ENCODE data around the gene E2F8.

E2F8 gene

DNA sequence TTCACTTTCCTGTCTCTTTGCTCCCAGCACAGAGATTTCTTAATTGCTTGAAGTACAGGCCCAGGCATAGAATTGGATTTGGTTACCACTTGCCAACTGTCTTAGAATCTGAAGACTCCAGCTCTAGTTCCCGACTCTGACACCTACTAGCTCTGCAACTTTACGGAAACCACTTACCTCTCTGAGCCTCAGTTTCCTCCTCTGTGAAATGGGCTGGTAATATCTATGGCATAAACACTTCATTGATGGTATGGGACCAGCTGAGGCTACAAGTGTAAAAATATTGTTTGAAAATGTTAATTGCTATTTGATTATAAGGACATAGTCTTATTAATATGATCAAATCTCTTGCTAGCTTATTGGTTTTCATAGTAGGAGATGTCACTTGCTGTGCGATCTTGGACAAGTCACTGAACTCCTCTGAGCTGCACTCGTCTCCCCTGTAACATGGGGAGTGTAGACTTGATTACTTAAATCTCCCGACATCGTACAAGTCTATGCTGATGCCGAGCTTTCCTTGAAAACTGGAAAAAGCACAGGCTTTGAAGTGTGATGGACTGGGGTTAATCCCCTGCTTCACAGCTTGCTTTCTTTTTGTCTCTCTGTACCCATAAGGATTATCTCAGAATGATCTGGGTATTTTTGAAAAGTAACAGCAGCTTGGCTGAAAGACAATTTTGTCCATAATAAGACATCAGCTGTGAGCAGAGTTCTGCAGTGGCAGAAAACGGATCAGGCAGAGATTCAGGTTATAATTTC is 11.8 kb upstream of the E2F8 start:
- DNase-seq = no peak

DNA sequence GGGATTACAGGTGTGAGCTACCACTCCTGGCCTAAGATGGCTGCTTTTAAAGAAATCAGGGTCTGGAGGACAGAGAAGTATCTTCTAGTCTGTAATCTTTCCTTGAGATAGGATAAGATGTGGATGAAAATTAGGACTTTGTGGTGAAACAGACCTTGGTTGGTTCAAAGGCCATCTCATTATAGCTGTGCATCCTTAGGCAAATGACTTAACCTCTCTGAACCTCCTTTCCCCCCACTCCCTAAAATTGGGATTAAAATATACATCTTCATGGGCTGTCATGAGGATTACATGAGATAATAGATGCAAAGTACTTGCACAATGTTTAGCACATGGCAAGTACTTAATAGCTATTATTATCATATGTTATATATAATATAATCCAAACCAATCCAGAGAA is 10.8 kb upstream of the E2F8 start:
- DNase-seq = no peak

DNA sequence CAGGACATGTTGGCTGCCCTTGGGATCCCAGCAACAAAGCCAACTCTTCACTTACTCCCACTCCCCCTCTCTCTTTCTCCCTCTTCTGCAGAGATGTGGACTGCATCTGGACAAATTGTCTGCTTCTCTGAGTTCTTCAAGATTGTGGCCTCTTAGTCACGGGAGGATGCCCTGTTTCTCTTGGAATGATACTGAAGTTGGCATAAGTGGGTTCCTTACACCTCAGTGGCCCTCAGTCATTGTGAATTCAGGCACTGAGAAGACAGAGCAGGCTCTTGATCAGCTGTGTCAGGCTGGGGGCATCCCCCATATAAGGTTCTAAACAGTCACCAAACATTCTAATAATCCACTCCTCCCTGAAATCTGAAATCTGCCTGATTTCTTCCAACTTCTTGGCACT is 6.1 kb upstream of the E2F8 start:
- DNase-seq = no peak

DNA sequence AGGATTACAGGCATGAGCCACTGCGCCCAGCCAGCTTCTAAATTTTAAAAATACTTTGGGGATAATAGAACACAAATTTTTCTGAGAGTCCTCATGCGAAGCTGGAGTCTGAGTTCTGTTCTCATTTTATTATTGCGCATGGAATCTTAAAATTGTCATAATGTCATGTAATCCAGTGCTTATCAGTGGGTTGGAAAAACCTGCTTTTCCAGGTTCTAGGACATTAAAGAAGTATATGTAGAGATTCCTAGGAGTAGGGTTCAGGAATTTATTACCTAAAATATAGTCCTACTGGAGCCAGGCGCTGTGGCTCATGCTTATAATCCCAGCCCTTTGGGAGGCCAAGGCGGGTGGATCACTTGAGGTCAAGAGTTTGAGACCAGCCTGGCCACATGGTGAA is 4.6 kb upstream of the E2F8 start:
- no peak for DNase-seq

DNA sequence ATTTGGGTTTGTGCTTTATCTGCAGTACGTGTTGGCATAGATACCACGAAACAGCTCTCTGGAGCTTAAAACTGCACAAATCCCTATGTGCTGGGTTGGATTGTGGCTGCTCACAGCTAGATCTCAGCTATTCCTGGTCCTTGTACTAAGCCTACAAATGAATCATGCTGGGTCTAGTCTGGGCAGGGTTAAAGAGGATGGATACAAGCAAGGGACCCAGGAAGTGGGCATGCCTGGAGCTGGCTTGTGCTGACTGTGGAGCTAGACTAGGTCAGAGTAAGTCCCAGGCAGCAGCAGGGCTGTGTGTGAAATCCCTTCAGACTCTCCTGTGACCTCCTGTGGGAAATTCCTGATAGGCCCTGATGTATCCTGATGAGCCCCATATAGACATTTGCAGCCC is 3.9 kb upstream of the E2F8 start:
- no peak for DNase-seq

DNA sequence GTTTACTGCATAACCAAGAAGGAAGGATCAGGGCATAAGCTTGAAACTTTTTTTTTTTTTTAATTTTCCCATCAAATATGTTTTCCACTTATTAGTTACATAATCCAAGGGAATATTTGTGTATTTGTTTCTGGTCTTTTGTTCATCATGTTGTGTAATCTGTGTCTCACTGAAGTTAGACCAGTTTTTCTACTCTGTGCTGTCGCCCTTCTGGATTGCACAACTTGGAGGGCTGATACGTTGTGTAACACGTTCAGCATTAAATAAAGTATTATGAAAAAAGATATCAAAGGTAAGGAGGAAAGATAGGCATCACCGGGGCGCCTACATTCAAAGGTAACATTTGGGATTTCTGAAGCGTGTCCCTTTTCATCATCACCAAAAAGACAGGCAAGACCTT is 3.3 kb upstream of the E2F8 start:
- DNase-seq = peak; percentile 22 to 49 (median 38)

DNA sequence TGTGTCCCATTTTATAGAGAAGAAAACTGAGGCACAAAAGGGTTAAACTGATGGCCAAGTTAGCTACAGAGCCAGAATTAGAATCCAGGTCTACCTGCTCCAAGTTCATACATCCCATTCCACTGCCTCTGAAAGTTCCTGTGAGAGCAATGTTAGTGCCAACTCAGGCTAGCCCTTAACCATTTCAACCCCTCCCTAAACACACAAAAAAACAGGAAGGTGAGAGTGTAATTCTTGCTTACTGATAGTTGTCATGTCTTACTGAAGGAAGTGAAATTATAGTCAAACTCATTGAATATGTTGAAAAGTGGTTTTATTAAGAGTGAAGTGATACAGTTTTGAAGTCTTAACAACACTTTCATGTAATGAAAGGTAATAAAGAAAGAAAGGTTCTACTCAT is 2.9 kb upstream of the E2F8 start:
- DNase-seq = peak in 3 of 4 experiments; percentile 14 to 48 (median 26)

DNA sequence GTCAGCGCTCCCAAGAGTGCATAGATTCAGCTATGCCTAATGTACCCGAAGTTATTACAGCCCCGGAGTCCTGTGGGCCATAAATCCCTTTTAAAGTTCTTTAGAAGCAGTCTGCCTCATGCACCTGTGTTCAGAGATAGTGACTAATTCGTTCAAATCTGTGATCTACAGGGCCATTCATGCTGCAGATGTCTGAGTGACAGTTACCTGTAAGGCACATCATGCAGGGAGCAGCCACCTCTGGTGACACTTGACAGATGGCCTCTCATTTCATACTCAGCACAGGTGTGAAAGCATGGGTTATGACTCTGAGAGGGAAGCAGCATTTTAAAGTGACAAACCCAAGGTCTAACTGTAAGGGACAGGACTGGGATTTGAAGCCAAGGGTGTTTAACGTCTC is 2.4 kb upstream of the E2F8 start:
- DNase-seq = no peak

- peak in 3 of 4 experiments; percentile 16 to 42 (median 16) for DNase-seq
Measured at GRCh38 chr11:19242179-19242932, 1.6 kb upstream of the E2F8 start.

DNA sequence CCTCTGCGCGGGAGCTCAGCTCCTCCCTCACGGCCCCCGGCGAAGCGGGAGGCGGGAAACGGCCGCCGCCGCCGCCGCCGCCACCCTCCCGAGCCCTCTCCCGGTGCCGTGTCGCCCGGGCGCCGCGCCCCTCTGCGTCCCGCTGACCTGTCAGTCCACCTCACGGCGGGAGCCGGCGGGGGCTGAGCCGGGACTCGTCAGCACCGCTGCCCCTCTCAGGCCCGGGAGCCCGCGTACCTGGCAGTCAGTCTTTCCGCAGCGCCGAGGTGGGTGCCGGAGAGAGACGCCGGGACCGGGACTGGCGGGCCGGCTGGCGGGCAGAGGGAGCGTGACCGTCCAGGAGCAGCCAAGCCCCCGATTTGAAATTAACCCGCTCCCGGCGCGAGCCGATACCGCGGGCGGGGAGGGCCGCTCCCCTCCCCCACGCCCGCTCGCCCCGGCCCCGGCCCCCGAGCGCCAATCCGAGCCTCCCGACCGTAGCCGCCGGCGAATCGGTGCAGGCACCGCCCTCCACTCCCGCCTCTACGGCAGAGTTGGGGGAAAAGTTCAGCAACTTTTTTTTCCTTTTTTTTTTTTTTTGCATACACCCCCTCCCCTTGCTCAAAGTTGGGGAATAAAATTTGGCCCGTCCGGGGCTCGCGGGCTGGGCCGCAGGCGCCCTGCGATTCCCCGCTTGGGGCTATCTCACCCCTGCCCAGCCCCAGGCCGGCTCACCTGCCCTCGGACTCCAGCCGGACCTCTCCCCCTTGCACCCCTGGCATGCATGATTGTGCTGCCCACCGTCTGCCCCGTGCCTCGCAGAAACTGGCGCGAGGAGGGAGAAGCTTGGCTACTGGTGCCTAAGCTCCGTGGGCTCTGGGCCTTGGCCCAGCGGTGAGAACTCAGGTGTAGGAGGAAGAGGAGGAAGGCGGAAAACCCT is 774 bp upstream of the E2F8 start:
- peak; percentile 17 to 63 (median 36) for DNase-seq

DNA sequence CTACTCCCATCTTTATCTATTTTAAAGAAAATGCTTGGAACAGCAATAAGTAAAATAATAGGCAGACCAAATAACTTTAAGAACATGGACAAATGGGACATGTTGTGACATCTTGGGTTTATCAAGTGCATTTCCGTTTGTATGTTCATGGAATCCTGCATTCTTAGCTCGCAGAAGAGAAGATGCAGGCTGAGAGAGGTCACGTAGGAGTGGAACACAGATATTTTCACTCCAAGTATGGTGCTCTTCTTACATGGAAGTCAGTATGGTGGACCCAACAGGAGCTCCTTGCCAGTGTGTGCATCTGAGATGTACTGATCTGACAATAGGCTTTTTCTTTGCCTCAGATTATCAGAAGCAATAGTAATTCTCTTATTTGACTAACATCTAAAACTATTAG is 1.7 kb downstream of the E2F8 start:
- no peak for DNase-seq

DNA sequence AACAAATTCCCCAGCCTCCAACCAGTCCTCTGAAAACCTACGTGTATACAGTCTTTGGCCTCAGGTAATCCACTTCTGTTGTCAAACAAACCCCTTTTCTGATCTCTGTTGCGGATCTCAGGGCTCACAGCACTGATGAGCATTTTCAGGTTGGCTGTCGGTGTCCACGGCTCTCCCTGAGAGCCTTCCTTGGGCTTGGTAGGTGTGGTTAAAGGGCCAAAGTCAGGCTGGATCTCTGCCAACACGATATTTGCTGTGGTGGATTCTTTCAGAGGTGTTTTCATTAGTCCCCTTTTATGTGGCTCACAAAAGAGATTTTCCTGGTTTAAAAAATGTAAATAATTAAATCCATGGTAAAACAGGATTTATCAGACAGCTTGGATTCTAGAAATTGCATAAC is 2.9 kb downstream of the E2F8 start:
- no peak for DNase-seq

DNA sequence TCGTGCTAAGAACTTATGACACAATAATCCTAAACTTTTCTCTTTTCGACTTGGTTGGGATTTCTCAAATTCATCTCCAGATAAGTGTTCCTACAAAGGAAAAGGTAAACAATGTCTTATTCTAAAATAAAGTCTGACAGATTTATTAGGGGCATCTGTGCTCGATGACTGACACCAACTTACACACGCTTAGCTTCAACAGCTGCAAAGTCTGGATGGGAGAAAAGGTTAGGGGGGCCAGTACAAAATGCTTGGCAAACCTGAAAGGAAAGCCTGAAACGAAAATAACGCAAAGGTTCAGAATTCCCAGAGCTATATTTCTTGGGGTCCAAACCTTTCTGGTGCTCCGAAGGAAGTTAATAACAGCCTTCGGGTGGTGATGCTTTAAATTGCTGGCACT is 3.4 kb downstream of the E2F8 start:
- DNase-seq = no peak

- no peak for DNase-seq
Measured at GRCh38 chr11:19234231-19234817, 6.4 kb downstream of the E2F8 start.

- DNase-seq = no peak
Measured at GRCh38 chr11:19232910-19233503, 7.7 kb downstream of the E2F8 start.

DNA sequence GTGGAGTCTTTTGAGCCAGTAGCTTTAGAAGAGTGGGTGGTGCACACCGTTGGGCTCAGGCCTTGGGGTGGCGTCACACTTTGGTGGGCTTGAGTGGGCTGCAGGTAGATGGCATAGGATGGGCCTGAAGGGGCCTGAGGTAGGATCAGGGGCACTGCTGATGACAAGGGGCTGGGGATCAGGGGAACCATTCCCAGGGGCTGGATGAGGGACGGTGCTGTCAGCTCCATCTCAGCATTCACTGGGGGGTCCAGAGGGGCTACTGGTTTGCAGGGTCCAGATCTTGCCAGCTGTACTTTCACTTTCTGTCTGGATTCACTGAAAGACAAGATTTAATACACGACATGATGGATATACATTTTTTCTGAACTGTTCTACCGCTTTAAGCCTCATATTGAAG is 11.1 kb downstream of the E2F8 start:
- DNase-seq = no peak

DNA sequence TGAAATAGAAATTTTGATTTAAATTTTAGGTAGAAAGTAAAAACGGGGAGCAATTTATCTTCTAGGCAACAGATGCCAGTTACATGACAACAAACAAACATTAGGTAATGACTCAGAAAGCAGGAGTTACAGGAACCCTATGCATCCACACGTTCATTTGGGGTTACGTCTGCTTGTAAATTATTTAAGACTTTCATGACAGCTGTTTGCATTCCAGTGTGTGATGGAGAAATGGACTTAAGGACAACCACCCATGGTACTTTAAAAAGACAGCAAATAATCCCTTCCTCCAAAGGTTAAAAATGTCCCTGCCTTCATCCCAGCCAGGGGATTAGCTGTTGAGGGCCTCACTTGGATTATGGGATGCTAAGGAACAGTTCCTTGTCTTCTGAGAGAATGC is 11.8 kb downstream of the E2F8 start:
- no peak for DNase-seq

- no peak for DNase-seq
Measured at GRCh38 chr11:19226378-19227195, 14.2 kb downstream of the E2F8 start.

DNA sequence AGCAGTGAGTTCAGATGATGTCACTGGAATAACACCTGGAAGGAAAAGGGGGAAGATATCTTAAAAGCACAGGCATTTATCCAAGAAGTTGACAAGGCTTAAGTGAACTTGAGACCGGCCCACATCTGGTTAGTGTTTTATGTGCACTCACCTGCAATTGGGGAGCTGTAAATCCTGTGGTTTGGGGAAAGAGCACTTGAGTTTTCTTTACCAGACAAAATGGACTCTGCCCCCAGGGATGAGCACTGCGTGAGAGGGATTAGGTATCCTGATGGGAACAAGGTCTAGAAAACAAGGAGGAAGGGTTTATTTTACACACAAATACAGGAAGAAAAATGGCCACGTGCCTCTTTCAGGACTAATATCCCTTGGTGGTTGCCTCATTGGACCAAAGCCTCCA is 15.2 kb downstream of the E2F8 start:
- DNase-seq = no peak

DNA sequence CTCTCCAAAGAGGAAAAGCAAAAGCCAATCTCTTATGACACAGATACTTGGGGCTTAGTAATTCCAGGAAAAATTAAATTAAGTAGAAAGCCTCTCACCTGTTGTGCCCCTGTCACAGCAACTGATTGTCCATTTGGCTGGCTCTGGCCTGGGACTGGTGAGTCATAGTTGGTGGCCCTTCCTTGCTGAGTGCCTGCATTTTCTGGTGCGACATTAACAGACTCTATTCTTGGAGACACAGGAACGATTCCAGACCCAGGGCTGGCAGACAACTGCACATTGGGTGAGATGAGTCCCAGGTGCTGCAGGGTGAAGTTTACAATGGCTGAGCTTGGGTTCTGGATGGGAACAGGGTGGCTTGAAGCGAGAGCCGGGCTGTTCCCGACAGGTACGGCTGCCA is 15.6 kb downstream of the E2F8 start:
- no peak for DNase-seq

- DNase-seq = no peak
Measured at GRCh38 chr11:19220903-19221724, 19.6 kb downstream of the E2F8 start.

Data from suppressor macrophage (primary cell).